Hematopoietic multipotent progenitor cell (in vitro differentiated cells): ENCODE data around the gene PLEKHG4B. TPM values are rescaled to one million over a fixed set of nuclear protein-coding genes. Genes with fewer than 3 reads are reported as not detected.

Source experiments
- DNase-seq, 3 donors: peaks; one replicate each; pipeline ENCODE4 v3.0.0-alpha.2; 2011 to 2015; ENCODE audit warnings: low read depth in 2 of 3, low spot score in 2 of 3
- total RNA-seq: library from RNA; depleted of rRNA; stranded (reverse); fragments of >200 nt; gene quantifications from one replicate; pipeline ENCODE4 v1.2.3, GENCODE V29; 2012

Gene PLEKHG4B
- total RNA-seq, 1 donor = 7.0 TPM

GRCh38 chr5:126806-127205, 34.8 kb downstream of the PLEKHG4B start:
- DNase-seq = no peak

GRCh38 chr5:127886-128285, 35.9 kb downstream of the PLEKHG4B start:
- DNase-seq = no peak

- no peak for DNase-seq
Measured at GRCh38 chr5:128446-128845, 36.5 kb downstream of the PLEKHG4B start.

GRCh38 chr5:129148-129547, 37.2 kb downstream of the PLEKHG4B start:
- DNase-seq = no peak

- DNase-seq = no peak
Measured at GRCh38 chr5:129820-130219, 37.9 kb downstream of the PLEKHG4B start.

- DNase-seq = no peak
Measured at GRCh38 chr5:130601-131131, 38.7 kb downstream of the PLEKHG4B start.

GRCh38 chr5:136901-137300, 44.9 kb downstream of the PLEKHG4B start:
- no peak for DNase-seq

GRCh38 chr5:137741-138140, 45.8 kb downstream of the PLEKHG4B start:
- DNase-seq = no peak

- no peak for DNase-seq
Measured at GRCh38 chr5:138936-139335, 47.0 kb downstream of the PLEKHG4B start.

- DNase-seq = no peak
Measured at GRCh38 chr5:139579-140442, 47.8 kb downstream of the PLEKHG4B start.

- no peak for DNase-seq
Measured at GRCh38 chr5:140443-140829, 48.5 kb downstream of the PLEKHG4B start.

GRCh38 chr5:141211-141610, 49.2 kb downstream of the PLEKHG4B start:
- no peak for DNase-seq

- no peak for DNase-seq
Measured at GRCh38 chr5:141761-142160, 49.8 kb downstream of the PLEKHG4B start.

GRCh38 chr5:142246-142810, 50.4 kb downstream of the PLEKHG4B start:
- DNase-seq = no peak

- no peak for DNase-seq
Measured at GRCh38 chr5:143041-143440, 51.1 kb downstream of the PLEKHG4B start.

GRCh38 chr5:144941-145340, 53.0 kb downstream of the PLEKHG4B start:
- DNase-seq = no peak

- DNase-seq = no peak
Measured at GRCh38 chr5:145585-146323, 53.8 kb downstream of the PLEKHG4B start.

GRCh38 chr5:147751-148150, 55.8 kb downstream of the PLEKHG4B start:
- peak in 1 of 3 donors; percentile 28 for DNase-seq

GRCh38 chr5:149745-150485, 57.9 kb downstream of the PLEKHG4B start:
- no peak for DNase-seq

GRCh38 chr5:150746-151145, 58.8 kb downstream of the PLEKHG4B start:
- no peak for DNase-seq

GRCh38 chr5:152077-152476, 60.1 kb downstream of the PLEKHG4B start:
- no peak for DNase-seq
